Thyroid gland (tissue), 4 donors: Measurements from ENCODE around the gene CRYGN. TPM values are rescaled to one million over a fixed set of nuclear protein-coding genes. Genes with fewer than 3 reads are reported as not detected.

ENCODE experiments used
- DNase-seq, 2 donors: peaks; one replicate each; pipeline ENCODE4 v3.0.0-alpha.2; 2019
- H3K27ac ChIP-seq, 3 donors: fragments of 200-600 bp; sonication (generic); 1 replicate in 2 of 3; 2 replicates in 1 of 3; pipeline ENCODE4 v1.5.1; 2016 to 2019; ENCODE audit warnings: mild to moderate bottlenecking in 1 of 3, moderate library complexity in 1 of 3
- H3K27me3 ChIP-seq: fragments of 200-600 bp; sonication (generic); one replicate; pipeline ENCODE4 v1.5.1; 2019
- H3K36me3 ChIP-seq, 2 donors: fragments of 200-600 bp; sonication (generic); one replicate each; pipeline ENCODE4 v1.5.1; 2016 to 2019
- H3K4me1 ChIP-seq, 2 donors: fragments of 200-600 bp; sonication (generic); one replicate each; pipeline ENCODE4 v1.5.1; 2017 to 2019
- H3K4me3 ChIP-seq, 3 donors: fragments of 200-600 bp; sonication (generic); replicated peaks in 1 of 3; 1 replicate in 2 of 3; 2 replicates in 1 of 3; pipeline ENCODE4 v1.5.1; 2016; ENCODE audit warnings: mild to moderate bottlenecking in 1 of 3
- H3K9me3 ChIP-seq: fragments of 200-600 bp; sonication (generic); one replicate; pipeline ENCODE4 v1.5.1; 2017
- CTCF ChIP-seq, 6 experiments: fragments of 200-600 bp in 3 of 6; fragments of 450-650 bp in 3 of 6; sonication (generic) in 3 of 6; IDR thresholded peaks; one replicate each; pipeline ENCODE4 v1.5.1; 2016 to 2019; ENCODE audit warnings: antibody characterized with exemption in 6 of 6, mild to moderate bottlenecking in 2 of 6, inconsistent platforms in 1 of 6, moderate library complexity in 1 of 6
- POLR2A ChIP-seq, 2 donors: fragments of 450-650 bp; IDR thresholded peaks; one replicate each; pipeline ENCODE4 v1.6.1; 2017; ENCODE audit warnings: antibody characterized with exemption in 2 of 2, mild to moderate bottlenecking in 2 of 2, moderate library complexity in 1 of 2
- WGBS, 2 donors: methylation state at CpG; one replicate each; pipeline ENCODE4 v1.1.5; 2017; 5-methylcytosine and 5-hydroxymethylcytosine counted together
- intact Hi-C: fragments of 100-400 bp; cut with DNase I; formaldehyde crosslinking; loops from one replicate; pipeline ENCODE4 v1.15.1; 2023
- total RNA-seq, 4 donors: library from RNA; depleted of rRNA; stranded (reverse); fragments of >200 nt; gene quantifications; one replicate each; pipeline ENCODE4 v1.2.3, GENCODE V29; 2016

The CRYGN gene
- total RNA-seq, 4 donors from 2014 or later = 16.4 to 45.5 (median 24.5) TPM

GRCh38 chr7:151399305-151399601, 40.7 kb downstream of the CRYGN start:
- TF ChIP-seq POLR2A (IDR thresholded peaks at IDR 0.05) (no peak), CTCF (IDR thresholded peaks at IDR 0.05) (no peak)
- WGBS, 2 donors = 86 to 89% methylated on average over 3 to 5 of the region's 7 CpGs
- Histone ChIP-seq H3K27me3 (no peaks in the 10 kb centered on the region), H3K9me3 (no peaks in the 10 kb centered on the region), H3K27ac (no peak overlapping the region), H3K4me3 (no peak overlapping the region), H3K4me1 (peaks cover 13 to 17% of the 10 kb centered on the region in 2 donors), H3K36me3 (peaks cover 0 to 4% of the 10 kb centered on the region in 2 donors)
- intact Hi-C loops = no loop called here
- no peak for DNase-seq

- no peak for DNase-seq
- no peak overlapping the region for H3K27ac ChIP-seq
- no peak for TF ChIP-seq POLR2A (IDR thresholded peaks at IDR 0.05)
- TF ChIP-seq CTCF (IDR thresholded peaks at IDR 0.05) = no peak
- no peaks in the 10 kb centered on the region for H3K9me3 ChIP-seq
- H3K4me3 ChIP-seq = no peak overlapping the region
- WGBS, 2 donors = 88 to 95% methylated on average over 19 of the region's 19 CpGs
- peaks cover 8 to 11% of the 10 kb centered on the region in 2 donors for H3K4me1 ChIP-seq
- H3K36me3 ChIP-seq = peaks cover 0 to 4% of the 10 kb centered on the region in 2 donors
- intact Hi-C loops = no loop called here
- no peaks in the 10 kb centered on the region for H3K27me3 ChIP-seq
Measured at GRCh38 chr7:151398446-151399304, 41.3 kb downstream of the CRYGN start.

DNA sequence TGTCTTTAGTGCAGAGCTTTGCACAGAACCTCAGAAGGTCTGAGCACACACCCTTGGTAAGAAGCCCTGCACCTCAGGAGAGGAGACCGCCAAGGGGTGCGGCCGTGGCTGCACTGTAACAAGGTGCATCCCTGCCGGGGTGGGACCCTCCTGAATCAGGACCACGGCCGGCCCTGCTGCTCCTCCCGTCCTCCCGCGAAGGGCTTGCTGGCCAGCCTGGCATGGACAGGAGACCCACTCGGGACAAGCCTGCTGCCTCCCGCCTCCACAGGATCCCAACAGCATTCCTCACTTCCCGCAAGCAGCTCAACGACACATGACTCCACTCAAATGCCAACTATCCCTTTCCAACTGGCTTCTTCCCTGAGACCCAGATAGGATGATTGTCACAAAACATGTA, 42.9 kb downstream of the CRYGN start:
- Histone ChIP-seq H3K9me3 (no peaks in the 10 kb centered on the region), H3K27ac (no peak overlapping the region), H3K4me1 (peaks cover 0 to 8% of the 10 kb centered on the region in 2 donors), H3K4me3 (no peak overlapping the region), H3K27me3 (no peaks in the 10 kb centered on the region), H3K36me3 (peaks cover 0 to 4% of the 10 kb centered on the region in 2 donors)
- intact Hi-C loops = no loop called here
- DNase-seq = no peak
- 86 to 90% methylated on average over 7 to 13 of the region's 13 CpGs for WGBS, 2 donors
- TF ChIP-seq CTCF (IDR thresholded peaks at IDR 0.05) (no peak), POLR2A (IDR thresholded peaks at IDR 0.05) (no peak)

DNA sequence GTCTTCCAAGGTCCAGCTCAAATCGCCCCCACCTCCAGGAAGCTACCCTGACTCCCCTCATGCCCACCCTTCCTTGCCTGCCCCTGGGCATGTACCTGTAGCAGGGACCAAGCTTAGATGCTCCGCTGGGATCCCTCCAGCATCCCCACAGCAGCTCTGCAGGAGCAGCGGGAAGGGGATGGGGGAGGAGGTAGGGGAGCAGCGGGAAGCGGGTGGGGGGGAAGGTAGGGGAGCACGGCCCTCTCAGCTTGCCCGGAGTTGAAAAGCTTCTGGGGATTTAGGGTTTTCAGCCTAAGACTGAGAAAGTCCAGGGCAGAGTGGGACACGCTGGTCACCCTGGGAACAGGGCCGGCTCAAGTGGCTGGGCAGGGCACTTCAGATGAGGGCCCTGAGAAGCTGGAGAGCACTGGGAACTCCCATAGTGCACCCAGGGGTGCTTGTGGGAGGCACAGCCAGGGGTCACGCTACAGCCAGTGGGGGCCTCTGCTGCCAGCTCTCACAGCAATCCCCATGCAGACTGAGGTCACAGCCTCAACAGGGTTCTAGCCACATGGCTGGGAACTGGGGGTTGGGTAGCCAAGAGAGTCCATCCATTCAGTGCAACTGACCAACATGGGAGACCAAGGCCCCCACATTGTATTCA, 43.5 kb downstream of the CRYGN start:
- Histone ChIP-seq H3K36me3 (peaks cover 0 to 4% of the 10 kb centered on the region in 2 donors), H3K9me3 (no peaks in the 10 kb centered on the region), H3K27ac (no peak overlapping the region), H3K27me3 (no peaks in the 10 kb centered on the region), H3K4me1 (peaks cover 0 to 8% of the 10 kb centered on the region in 2 donors), H3K4me3 (no peak overlapping the region)
- whole genome bisulfite sequencing, 2 donors = 62 to 70% methylated on average over 8 of the region's 10 CpGs
- no peak for TF ChIP-seq CTCF (IDR thresholded peaks at IDR 0.05)
- no peak for TF ChIP-seq POLR2A (IDR thresholded peaks at IDR 0.05)
- DNase-seq = peak; percentile 79 to 83
- intact Hi-C loops = no loop called here

GRCh38 chr7:151395036-151395367, 44.9 kb downstream of the CRYGN start:
- intact Hi-C loops = no loop called here
- Histone ChIP-seq H3K36me3 (peaks cover 0 to 4% of the 10 kb centered on the region in 2 donors), H3K4me1 (peaks cover 0 to 8% of the 10 kb centered on the region in 2 donors), H3K9me3 (no peaks in the 10 kb centered on the region), H3K27me3 (no peaks in the 10 kb centered on the region), H3K4me3 (no peak overlapping the region), H3K27ac (no peak overlapping the region)
- DNase-seq = no peak
- TF ChIP-seq POLR2A (IDR thresholded peaks at IDR 0.05) (no peak), CTCF (IDR thresholded peaks at IDR 0.05) (no peak)
- WGBS, 2 donors = 93% methylated on average over 8 to 13 of the region's 13 CpGs
